ENCODE measurements around the gene HNRNPM.

The HNRNPM gene

GRCh38 chr19:8486661-8487136, 41.9 kb downstream of the HNRNPM start:
- DNase-seq, result no peak

DNA sequence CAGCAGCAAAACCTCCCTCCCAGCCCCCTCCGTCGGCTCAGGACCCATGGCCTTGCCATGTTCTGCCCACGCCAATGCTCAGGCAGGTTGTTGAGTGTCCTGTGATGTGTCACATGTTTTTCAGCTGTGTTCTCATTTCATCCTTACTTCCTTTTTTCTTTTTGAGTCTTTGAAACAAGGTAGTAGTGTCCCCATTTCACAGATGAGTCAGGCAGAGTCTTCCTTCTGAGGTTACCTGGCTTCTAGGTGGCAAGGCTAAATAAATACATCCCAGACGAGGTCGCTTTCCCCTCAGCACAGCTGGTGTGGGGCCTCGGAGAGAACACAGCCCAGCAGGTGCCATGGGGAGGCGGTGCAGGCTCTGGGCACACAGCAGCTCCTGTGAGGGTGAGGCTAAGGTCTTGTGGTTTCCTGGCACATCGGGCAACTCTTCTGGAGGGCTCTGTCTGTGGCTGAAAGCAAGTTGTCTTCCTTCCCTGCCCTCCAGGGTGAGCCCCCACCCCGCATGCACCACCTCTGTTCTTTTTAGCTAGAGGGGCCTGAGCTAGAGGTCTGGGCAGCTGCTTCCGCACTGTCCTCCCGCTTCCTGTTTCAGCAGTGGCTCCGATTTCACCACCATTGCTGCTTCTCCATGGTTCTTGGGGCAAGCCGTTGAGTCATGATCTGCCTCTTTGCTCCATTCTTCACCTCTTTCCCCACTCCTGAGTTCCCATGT, 42.5 kb downstream of the HNRNPM start:
- peak; percentile 96 for DNase-seq

DNA sequence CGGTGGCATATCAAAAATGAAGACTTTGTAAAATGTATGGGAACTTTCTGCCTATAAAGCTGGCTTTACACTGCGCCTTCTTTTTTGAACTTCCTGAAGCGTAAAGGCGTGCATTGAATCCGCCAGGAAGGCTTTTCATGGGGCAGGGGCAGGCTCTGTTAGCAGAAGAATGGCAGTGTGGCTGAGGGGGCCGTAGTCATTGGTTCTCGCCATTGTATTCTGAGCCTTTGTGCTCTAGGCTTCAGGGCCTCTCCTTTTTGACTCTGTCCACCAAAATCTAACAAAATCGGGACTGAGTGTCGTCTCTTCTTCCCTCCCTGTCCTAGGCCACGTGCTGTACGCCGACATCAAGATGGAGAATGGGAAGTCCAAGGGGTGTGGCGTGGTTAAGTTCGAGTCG, 43.6 kb downstream of the HNRNPM start:
- DNase-seq, result peak; percentile 24 to 52

GRCh38 chr19:8489561-8490394, 45.0 kb downstream of the HNRNPM start:
- no peak for DNase-seq

DNA sequence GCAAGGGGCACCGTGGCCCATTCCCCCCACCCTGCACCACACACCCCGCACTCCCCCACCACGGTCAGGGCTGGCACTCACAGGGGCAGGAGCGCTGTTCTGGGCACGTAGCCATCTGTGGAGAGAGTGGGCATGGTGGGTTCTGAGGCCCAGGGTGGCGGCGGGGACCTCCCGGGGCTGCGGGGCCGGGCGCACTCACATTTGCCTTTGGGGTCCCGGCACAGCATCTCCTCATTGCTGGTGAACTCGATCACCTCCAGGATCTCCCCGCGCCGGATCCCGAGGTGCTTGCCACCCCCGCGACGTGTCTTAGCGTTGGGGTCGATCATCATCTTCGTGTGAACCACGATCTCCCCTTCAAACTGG, 45.6 kb downstream of the HNRNPM start:
- DNase-seq, result no peak

DNA sequence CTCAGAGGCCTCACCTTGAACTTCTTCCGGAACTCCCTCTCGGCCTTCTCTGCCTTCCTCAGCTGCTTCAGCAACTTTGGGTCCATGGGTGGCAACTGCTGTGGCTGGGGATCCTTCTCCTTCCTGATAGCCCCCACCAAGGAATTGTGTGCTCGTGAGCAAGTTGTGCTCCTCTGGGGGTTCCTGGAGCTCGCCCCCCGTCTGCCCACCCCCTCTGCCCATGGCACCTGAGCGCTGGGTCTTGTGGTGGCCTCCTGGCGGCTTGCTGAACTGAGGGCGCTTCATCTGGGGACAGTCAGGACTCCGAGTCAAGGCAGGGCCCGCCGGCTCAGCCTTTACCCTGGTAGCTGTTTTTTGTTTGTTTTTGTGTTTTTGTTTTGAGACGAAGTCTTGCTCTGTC, 46.1 kb downstream of the HNRNPM start:
- DNase-seq, result no peak

DNA sequence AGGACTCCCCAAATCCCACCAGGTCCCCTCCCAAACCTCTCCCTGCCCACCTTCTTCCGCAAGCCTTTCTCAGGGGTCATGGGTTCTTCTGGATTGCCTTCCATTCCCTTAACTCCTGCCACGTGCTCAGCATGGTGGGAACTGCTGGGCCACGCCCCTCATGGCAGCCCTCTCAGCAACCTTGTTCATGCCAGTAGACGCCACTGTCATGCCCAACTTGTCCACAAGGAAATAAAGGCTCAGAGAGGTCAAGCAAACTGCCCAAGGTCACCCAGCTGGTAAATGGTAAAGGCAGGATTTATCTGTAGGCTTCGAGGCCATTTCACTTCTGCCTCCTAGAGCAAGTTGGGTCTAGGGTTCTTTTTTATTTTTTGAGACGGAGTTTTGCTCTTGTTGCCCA, 46.8 kb downstream of the HNRNPM start:
- no peak for DNase-seq

DNA sequence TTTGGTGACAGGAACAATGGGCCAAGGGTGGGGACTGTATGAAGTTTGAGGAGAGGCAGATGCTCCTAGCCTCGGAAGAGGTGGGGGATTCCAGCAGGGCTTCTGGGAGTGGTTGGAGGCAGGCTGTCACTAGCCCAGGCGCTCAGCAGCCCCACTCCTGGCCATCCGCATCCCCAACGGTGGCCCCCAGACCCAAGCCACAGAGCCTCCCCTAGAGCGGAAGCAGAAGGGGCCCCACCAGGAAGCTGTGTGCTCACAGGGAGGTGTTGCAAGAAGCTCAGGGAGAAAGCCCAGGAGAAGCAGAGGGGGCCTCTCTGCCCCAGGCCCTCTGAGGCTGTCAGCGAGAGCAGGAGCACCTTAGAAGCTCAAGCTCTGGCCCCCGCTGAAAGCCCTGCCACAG, 49.4 kb downstream of the HNRNPM start:
- peak in 1 of 2 donors; percentile 49 for DNase-seq

DNA sequence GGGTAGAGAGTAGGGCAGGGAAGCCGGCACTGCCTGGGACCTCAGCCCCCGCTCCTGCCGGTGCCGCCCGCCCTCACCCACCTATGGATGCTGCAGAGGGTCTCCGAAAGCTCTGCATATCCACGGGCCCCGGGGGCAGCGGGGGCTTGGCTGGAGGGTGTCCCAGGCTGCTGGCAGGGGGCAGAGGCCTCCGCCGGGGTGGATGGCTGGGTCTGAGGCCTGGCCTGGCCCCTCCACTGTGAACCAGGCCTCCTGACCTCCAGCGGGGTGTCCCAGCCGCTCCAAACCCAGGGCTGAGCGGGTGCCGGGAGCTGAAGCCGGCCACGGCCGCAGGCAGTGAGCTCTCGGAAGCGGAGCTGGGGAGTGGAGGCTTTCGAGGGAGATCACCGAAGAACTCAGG, 53.5 kb downstream of the HNRNPM start:
- no peak for DNase-seq

DNA sequence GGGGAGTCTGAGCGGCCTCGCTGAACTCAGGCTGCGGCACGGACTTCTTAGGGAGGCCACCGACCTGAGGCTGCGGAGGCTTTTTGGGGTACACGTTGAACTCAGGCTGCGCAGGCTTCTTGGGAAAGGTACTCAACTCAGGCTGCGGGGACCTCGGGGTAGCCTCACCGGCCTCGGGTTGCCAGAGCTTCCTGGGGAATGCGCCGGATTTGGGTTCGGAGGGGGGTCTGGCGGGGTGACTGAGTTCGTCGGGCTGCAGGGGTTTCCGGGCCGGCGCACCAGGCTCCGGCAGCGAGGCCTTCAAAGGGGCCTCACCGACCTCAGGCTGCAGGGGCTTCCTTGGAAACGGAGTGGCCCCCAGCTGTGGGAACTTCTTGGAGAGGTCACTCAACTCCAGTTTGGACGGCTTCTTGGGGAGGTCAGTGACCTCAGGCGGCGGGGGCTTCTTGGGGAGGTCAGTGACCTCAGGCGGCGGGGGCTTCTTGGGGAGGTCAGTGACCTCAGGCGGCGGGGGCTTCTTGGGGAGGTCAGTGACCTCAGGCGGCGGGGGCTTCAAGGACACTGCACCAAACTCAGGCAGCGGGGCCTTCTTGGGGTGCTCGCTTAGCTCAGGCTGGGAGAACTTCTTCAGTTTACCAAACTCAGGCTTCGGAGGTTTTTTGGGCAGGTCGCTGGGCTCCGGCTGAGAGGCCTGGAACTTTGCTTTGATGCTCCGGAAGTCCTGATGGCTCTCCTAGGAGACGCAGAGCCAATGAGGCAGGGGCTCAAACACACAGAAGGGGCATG, 54.5 kb downstream of the HNRNPM start:
- no peak for DNase-seq

DNA sequence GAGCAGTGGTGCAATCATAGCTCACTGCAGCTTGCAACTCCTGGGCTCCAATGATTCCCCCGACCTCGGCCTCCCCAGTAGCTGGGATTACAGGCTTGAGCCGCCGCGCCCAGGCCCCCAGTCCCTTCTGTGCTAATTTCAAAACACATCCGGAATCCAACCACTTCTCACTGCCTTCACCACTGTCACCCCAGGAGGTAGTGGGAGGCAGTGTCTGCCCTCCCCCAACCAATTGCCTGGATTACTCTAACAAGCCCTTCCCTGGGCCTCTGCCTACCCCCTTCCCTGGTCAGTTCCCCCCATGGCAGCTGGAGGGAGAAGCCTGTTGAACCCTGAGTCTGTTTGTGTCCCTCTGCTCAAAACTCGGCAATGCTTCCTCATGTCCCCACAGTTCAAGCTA, 55.4 kb downstream of the HNRNPM start:
- DNase-seq, result peak; percentile 92 to 94

GRCh38 chr19:8501516-8501915, 56.7 kb downstream of the HNRNPM start:
- DNase-seq, result no peak

- peak; percentile 50 to 63 for DNase-seq
Measured at GRCh38 chr19:8501981-8502380, 57.2 kb downstream of the HNRNPM start.

DNA sequence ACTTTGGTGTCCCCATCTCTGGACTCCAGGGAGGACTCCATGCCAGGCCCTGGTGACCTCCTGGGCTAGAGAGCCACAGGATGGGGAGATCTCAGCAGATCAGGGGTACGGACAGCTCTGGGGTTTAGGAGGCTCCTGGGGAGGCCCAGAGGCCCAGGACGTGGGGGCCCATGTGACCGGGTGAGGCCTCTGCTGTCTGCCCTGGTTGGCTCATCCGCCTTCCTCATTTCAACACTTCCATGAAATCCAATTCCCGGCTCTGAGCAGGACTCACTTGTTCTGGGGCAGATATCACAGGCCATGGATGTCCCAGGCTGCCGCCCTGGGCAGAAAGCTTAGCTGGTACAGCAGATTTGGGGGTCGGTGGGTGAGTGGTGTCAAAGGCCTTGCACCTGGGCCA, 58.7 kb downstream of the HNRNPM start:
- DNase-seq, result peak; percentile 87 to 90

GRCh38 chr19:8504171-8504570, 59.4 kb downstream of the HNRNPM start:
- no peak for DNase-seq

GRCh38 chr19:8504919-8505318, 60.1 kb downstream of the HNRNPM start:
- peak; percentile 34 to 56 for DNase-seq

DNA sequence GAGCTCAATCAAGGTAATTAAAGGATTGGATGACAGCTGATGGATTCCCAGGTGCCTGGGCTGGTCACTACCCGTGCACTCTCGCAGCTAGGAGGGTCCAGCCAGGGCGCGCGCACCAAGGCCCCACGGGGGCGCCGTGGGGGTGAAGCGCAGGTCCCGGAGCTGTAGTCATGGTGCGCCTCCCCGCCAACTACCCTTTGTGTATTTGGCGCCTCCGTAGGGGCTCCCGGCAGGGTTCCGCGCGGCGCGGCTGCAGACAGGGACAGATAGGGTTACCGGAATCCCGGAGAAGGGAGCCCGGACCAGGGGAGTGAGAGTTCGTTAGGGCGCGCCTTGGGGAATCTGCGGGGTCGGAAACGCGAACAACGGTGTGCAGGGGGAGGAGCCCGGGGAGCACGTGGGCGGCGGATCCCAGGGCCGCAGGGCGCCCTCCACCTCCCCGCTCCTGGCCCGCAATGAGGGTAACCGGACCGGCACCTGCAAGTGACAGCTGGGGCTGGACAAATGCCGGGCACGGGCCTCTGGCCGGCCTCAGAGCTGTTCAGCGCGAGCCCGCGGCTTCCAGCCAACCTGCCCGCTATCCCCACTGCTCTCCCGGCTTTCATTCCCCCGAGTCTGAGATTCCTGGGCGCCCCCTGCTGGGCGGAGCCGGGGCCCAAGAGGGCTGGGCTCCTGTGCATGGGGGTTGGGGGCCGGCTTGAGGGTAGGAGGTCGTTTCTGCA, 61.1 kb downstream of the HNRNPM start:
- peak; percentile 41 to 67 for DNase-seq

GRCh38 chr19:8506402-8506957, 61.7 kb downstream of the HNRNPM start:
- no peak for DNase-seq

GRCh38 chr19:8510589-8511115, 65.9 kb downstream of the HNRNPM start:
- no peak for DNase-seq

- no peak for DNase-seq
Measured at GRCh38 chr19:8511573-8512101, 66.9 kb downstream of the HNRNPM start.

GRCh38 chr19:8512115-8512967, 67.6 kb downstream of the HNRNPM start:
- DNase-seq, result peak; percentile 63 to 71

Measured in inflammatory macrophage (primary cell).